HG03520 (cell line): ENCODE results near the gene RSPO1.
"Not testable (repeated sequence)": the region's sequence is repeated elsewhere in the genome, so short reads cannot be mapped to it uniquely, and the experiment has no call there.

Source experiments
- ATAC-seq: cut with Tn5 transposase; IDR thresholded peaks from one replicate; pipeline ENCODE4 v1.9.1; 2021; ENCODE audit warnings: mild to moderate bottlenecking, moderate library complexity; ENCODE audit not compliant: unreplicated experiment

RSPO1 gene

DNA sequence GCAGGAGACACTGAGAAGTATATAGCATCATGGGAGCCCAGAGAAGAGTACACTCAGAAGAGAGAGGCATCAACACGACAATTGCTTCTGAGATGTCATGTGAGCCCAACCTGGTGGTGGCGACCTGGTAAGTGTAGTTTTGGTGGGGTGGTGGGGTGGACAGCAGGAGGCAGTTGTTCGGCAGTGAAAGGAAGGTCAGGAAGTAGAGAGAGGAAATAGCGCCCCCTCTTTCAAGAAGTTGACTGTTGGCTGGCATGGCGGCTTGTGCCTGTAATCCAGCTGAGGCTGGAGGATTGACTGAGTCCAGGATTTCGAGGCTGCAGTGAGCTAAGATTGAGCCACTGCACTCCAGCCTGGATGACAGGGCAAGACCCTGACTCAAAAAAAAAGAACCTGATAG is 12.6 kb downstream of the RSPO1 start:
- no peak for ATAC-seq

- no peak for ATAC-seq
These were observed 13.3 kb downstream of the RSPO1 start for GRCh38 chr1:37621326-37621870.

GRCh38 chr1:37620707-37621106 is 14.0 kb downstream of the RSPO1 start:
- no peak for ATAC-seq

DNA sequence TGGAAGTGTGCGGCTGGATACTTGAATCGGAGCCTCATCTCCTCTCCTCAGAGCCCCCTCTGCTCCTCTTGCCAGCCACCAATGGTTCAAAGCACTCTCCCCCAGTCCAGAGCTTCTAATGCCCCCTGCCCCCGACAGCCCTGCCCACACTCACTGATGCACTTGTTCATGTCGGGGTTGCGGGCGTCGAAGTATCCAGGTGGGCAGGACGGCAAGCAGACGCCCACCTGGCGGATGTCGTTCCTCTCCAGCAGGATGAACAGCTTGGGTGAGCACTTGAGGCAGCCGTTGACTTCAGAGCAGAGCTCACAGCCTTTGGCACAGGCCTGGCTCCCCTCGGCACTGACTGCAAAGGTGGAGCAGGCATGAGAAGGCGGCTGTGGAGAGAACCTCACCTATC is 18.4 kb downstream of the RSPO1 start:
- ATAC-seq: no peak

DNA sequence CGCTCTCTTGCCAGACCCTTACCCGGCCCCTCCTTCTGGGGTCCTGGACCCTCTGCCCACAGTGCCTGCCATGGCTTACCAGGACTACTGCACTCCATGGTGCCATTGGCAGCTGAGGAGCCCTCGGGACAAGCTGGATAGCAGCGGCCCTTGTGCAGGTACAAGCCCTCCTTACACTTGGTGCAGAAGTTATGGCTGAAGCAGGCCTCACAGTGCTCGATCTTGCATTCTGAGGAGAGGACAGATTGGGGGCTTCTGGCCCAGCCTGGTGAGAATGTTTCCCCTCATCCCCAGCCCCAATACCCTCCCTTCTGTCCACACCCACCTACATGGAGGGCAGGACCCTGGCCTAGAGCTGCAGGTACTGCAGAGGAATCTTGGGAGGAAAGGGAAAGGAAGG is 20.6 kb downstream of the RSPO1 start:
- no peak for ATAC-seq

DNA sequence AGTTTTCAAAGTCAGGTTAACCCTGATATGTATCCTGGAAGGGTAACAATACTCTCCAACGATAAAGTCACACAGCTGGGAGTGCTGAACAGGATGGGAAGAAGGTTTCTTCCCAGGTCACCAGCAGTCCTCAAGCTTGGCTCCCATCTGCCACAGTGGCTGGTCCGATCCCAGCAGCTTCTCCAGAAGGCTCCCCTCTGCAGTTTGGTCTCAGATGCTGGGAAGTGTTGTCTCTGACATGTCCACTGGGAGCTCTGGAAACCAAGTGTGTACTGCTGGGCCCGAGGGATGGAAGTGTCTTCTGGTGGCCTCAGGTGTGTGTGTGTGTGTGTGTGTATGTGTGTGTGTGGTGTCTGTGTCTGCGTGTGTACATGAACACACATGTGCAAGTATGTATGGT is 22.5 kb downstream of the RSPO1 start:
- no peak for ATAC-seq

GRCh38 chr1:37609994-37610393 is 24.7 kb downstream of the RSPO1 start:
- ATAC-seq: no peak

- no peak for ATAC-seq
These were observed 25.7 kb downstream of the RSPO1 start for GRCh38 chr1:37609002-37609401.

DNA sequence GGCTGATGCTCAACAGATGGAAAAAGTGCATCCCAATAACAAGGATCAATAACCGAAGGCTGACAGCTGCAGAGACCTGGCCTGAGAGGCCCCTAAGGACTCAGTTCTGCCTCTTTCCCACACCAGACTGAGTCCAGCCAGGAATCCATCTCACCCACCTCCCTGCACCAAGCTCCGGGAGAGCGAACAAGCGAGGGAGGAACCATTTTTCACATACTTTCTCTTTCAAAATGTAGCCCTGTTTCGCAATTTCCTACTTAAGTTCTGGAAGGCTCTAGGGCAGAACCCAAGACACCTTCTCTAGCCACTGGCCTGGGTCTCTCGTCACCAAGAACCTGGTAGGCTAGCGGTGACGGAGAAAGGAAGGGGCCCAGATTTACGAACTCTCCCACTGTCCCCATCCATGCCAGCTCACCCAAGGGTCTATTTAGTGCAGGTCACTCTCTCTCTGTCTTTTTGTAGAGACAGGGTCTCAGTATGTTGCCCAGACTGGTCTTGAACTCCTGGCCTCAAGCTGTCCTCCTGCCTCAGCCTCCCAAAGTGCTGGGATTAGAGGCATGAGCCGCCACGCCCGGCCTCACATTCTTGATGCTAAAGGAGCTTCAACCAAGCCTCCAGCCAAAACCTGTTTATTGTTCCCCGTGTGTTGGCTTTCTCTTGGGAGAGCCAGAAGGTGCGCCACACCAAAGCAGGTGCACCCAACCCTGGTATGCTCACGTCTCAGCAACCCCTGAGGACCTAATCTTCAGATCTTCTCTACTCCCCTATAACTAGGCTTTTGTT is 28.0 kb downstream of the RSPO1 start:
- no peak for ATAC-seq

DNA sequence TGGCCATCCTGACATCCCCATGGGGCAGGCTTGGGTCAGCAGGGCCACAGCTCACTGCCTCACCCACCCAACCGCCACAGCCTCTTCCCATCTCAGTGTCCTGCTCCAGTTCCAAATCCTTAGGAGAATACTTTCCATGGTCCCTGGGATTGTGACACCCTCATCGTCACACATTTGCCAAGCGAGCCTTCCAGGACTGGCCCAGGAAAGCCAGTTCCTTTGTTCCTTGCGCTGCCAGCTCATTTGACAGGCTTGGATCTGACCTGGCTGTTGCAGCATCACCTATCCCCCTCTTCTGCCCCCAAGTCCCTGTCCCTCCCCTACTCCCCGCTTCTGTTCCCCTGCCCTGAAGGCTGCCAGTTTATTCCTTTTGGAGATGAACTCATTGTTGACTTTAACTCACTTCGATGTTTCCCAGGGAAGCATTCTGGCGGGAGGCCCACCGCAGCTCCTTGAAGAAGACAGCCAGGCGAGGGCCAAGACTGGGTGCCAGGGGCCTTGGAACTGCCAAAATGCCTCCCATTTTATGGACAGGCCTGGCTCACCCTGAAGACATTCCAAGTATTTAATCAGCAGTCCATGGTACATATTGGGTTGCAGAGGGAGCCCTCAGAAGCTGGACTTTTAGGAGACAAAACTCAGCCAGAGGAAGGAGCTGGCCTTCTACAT is 28.8 kb downstream of the RSPO1 start:
- no peak for ATAC-seq

DNA sequence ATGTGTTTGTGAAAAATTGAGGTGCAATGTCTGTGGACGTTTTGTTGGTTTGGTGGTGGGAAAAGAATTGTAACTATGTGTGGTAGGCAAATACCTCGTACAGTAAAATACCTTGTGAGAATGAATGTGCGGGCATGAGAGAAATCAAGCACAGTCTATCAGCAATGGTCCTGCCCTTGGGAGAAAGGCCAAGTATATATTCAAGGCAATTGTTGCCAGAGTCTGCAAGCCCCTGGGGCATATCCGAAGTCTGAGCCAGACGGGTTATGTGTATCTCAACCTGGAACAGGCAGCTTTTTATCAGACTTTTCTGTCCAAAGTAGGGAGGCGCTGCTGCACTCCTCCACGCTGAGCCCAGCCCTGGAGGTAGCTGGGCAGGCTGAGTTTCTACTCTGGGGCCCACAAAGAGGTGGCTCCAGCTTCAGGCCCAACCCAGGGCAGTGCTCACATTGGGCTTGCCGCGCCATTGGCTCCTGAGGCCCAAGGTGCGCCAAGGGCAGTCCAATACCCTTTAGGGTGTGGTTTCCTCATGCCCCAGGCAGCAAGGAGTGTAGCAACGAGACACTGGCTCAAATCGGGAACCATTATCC is 29.5 kb downstream of the RSPO1 start:
- no peak for ATAC-seq

DNA sequence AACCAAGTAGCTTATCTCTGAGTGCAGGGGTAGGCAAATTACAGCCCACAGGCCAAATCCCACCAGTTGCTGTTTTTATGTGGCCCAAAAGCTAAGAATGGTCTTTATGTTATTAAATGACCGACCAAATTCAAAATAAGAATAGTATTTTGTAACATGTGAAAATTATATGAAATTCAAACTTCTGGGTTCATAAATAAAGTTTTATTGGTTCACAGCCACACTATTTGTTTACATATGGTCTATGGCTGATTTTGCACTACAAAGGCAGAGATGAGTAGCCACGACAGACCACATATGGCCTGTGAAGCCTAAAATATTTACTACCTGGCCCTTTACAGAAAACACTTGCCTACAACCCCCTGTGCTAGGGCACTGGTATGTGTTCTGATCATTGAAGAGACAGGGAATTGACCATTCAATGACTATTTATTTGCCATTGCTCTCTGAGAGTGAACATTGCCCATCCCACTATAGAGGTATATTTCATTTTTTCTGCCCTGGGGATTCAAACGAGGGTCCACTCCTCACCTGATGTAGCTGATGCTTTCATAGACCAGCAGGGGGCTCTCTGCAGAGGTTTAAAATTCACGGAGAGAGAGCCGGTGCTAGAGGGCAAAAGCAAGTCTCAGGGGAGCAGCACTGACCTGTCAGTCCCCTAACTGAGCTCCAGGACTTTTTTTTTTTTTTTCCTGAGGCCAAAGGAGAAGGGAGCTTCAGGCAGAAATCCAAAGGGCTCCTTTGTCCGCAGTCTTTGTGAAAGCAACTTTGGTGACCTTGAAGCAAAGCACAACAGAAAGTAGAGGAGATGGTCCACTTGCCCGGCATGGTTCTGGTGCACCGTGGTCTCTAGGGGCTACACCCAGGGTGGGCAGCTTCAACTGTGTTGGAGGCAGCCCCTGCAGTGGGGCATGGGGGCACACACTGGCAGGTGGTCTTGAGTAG is 31.7 kb downstream of the RSPO1 start:
- ATAC-seq: no peak

- ATAC-seq: no peak
These were observed 33.3 kb downstream of the RSPO1 start for GRCh38 chr1:37601441-37601840.

GRCh38 chr1:37599940-37600339 is 34.8 kb downstream of the RSPO1 start:
- ATAC-seq: no peak

DNA sequence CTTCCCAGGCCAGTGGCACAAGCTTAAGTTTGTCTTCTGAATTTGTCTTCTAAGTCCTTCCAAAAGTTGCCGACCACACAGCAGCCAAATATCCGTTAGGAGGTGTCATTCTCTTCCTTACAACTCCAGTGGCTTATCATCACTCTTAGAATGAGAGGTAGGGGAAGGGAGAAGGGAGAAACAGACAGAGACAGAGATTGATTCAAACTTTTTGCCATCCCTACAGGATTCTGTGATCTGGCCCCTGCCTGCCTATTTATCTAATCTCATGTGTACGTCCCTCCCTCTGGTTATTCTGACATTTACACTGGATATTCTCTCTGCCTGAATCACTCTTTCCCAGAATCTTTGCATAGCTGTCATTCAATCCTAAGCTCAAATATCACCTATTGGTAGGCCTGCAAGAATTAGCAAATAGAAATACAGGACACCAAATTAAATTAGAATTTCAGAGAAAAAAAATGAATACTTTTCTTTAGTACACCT is 38.5 kb downstream of the RSPO1 start:
- ATAC-seq: no peak

DNA sequence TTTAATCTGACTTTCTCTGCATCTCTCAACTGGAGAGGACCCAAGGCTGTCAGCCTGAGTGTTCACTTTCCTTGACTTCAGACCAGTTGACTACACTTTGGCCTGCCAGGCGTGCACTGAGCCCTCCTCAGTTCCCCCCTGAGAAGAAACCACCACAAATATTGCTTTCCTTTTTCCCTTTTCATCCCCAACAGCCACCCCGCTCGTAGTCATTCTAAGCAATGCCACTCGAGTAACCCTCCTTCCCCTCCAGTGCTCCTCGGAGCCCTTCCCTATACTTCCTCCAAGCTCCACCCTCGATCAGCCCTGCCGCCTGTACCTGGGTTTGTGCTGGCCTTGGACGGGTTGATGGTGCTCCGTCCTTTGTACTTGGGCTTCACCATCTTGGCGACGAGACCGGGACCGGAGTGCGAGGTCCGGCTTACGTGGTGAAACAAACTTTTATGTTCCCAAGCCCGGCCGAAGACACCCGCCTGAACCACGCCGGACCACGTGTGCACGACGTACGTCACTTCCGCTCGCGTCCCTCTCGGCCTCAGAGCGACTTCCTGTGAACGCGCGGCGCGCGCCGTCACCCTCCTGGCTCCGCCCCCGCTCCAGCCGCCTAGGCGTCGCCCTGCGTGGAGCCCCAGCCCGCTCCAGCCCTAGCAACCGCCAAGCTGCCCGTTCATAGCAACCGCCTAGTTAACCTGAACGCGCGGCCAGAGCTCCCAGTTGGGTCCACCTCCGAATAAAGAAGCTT is 39.1 kb downstream of the RSPO1 start, which contains the start of gene GNL2:
TSS of gene GNL2 (minus strand) at position 498 of the 742 bp plus-strand sequence. CDS start at position 383, 115 bp downstream.
- peak; percentile 92 for ATAC-seq

GRCh38 chr1:37593726-37594125 is 41.0 kb downstream of the RSPO1 start:
- ATAC-seq: no peak

GRCh38 chr1:37588939-37589338 is 45.8 kb downstream of the RSPO1 start:
- no peak for ATAC-seq

GRCh38 chr1:37584544-37584943 is 50.1 kb downstream of the RSPO1 start:
- ATAC-seq: not testable (repeated sequence)

- no peak for ATAC-seq
These were observed 59.0 kb downstream of the RSPO1 start for GRCh38 chr1:37575692-37576091.
